Mammary epithelial cell (primary cell): Measurements from ENCODE around the gene CREB5.

ENCODE experiments used
- CTCF ChIP-seq, 2 donors: IDR thresholded peaks in 1 of 2; conservative IDR thresholded peaks in 1 of 2; 2 replicates each; pipeline ENCODE4 v1.5.1; 2011 to 2012; ENCODE audit warnings: inconsistent platforms in 2 of 2, low read length in 2 of 2, mild to moderate bottlenecking in 2 of 2, control low read depth in 1 of 2, low read depth in 1 of 2; ENCODE audit not compliant: insufficient read depth in 1 of 2; ENCODE audit errors: extremely low read depth in 1 of 2
- EZH2 ChIP-seq: IDR thresholded peaks from 2 replicates; pipeline ENCODE4 v1.6.1; 2012; ENCODE audit warnings: low read length, inconsistent platforms, borderline replicate concordance

GRCh38 chr7:28731092-28731658 is 318.9 kb downstream of the CREB5 start:
- TF ChIP-seq CTCF (conservative IDR thresholded peaks at IDR 0.05 in 1 of 2, IDR thresholded peaks at IDR 0.05 in 1 of 2; ENCODE audit: extremely low read depth in 1 of 2, insufficient read depth in 1 of 2, low read depth in 1 of 2, low read length in 2 of 2) (no peak), EZH2 (no peak)
